Endothelial cell of umbilical vein (primary cell): ENCODE data around the gene TMPRSS6. TPM values are rescaled to one million over a fixed set of nuclear protein-coding genes. Genes with fewer than 3 reads are reported as not detected.

Experiments used
- BruUV-seq: library from RNA; stranded (reverse); fragments of 400-500 nt; replicated peaks from 2 replicates; lab custom pipeline; 2021; lab: Mats Ljungman, UMichigan
- CTCF ChIA-PET: fragments of 300-600, 350-600 bp; sonication (Branson Sonifier 250); formaldehyde crosslinking; loops from one replicate; lab custom pipeline; 2021; ENCODE audit warnings: antibody characterized with exemption, inconsistent platforms; lab: Charles Lee
- POLR2A ChIA-PET: fragments of 300-600, 350-600 bp; sonication (Branson Sonifier 250); formaldehyde crosslinking; loops from one replicate; lab custom pipeline; 2021; ENCODE audit warnings: antibody characterized with exemption, inconsistent platforms; lab: Charles Lee
- DNase-seq: peaks from one replicate; pipeline ENCODE4 v3.0.0-alpha.2; 2011; ENCODE audit warnings: low read depth, low spot score
- FAIRE-seq: peaks from 2 replicates; lab custom pipeline; 2011; peaks lifted over from hg19 to GRCh38; lab: Jason Lieb, UNC
- H2AFZ ChIP-seq: 2 replicates; pipeline ENCODE4 v1.6.0; 2012; ENCODE audit warnings: low read depth, low read length, control low read depth, inconsistent platforms
- H3K27ac ChIP-seq: 2 replicates; pipeline ENCODE4 v1.5.1; 2011; ENCODE audit warnings: low read depth, mild to moderate bottlenecking, control low read depth, low read length, moderate library complexity; ENCODE audit not compliant: insufficient read depth
- H3K27me3 ChIP-seq, 2 experiments: 2 replicates each; pipeline versions ENCODE4 v1.6.0 to v1.6.1; 2011; ENCODE audit warnings: low read length in 2 of 2, mixed read lengths in 1 of 2; ENCODE audit not compliant: control insufficient read depth in 2 of 2, insufficient read depth in 2 of 2
- H3K36me3 ChIP-seq, 2 experiments: 2 replicates in 1 of 2; 3 replicates in 1 of 2; pipeline ENCODE4 v1.5.1; 2011; ENCODE audit warnings: low read length in 2 of 2, mild to moderate bottlenecking in 1 of 2, moderate library complexity in 1 of 2; ENCODE audit not compliant: control insufficient read depth in 2 of 2, insufficient read depth in 2 of 2; ENCODE audit errors: extremely low read depth in 1 of 2
- H3K4me1 ChIP-seq: 3 replicates; pipeline ENCODE4 v1.5.1; 2011; ENCODE audit warnings: mild to moderate bottlenecking, low read length; ENCODE audit not compliant: control insufficient read depth, insufficient read depth; ENCODE audit errors: extremely low read depth
- H3K4me2 ChIP-seq: 2 replicates; pipeline ENCODE4 v1.6.1; 2011; ENCODE audit warnings: low read length, control low read depth, mixed read lengths; ENCODE audit not compliant: insufficient read depth
- H3K4me3 ChIP-seq, 3 experiments: fragments of 200-600 bp in 1 of 3; sonication (generic), shearing (Covaris generic) in 1 of 3; replicated peaks in 1 of 3; 2 replicates each; pipeline ENCODE4 v1.5.1; 2011 to 2016; ENCODE audit warnings: control low read depth in 3 of 3, low read length in 3 of 3, mild to moderate bottlenecking in 2 of 3, inconsistent platforms in 1 of 3, low read depth in 1 of 3, moderate library complexity in 1 of 3; ENCODE audit not compliant: insufficient read depth in 1 of 3
- H3K79me2 ChIP-seq: 2 replicates; pipeline ENCODE4 v1.6.0; 2012; ENCODE audit warnings: low read length, inconsistent platforms; ENCODE audit not compliant: control insufficient read depth, insufficient read depth
- H3K9ac ChIP-seq: replicated peaks from 2 replicates; pipeline ENCODE3; 2011; ENCODE audit warnings: low read length, control low read depth; ENCODE audit not compliant: insufficient read depth; ENCODE audit errors: extremely low read depth
- H3K9me1 ChIP-seq: replicated peaks from 3 replicates; pipeline ENCODE4 v1.6.0; 2011; ENCODE audit warnings: mild to moderate bottlenecking, low read length; ENCODE audit not compliant: control insufficient read depth, insufficient read depth; ENCODE audit errors: extremely low read depth
- H3K9me3 ChIP-seq: replicated peaks from 2 replicates; pipeline ENCODE4 v1.5.1; 2012; ENCODE audit warnings: low read length, inconsistent platforms; ENCODE audit not compliant: control insufficient read depth, insufficient read depth
- H4K20me1 ChIP-seq: replicated peaks from 2 replicates; pipeline ENCODE3; 2011; ENCODE audit warnings: mild to moderate bottlenecking, low read length; ENCODE audit not compliant: control insufficient read depth, insufficient read depth; ENCODE audit errors: extremely low read depth
- CTCF ChIP-seq, 2 donors: IDR thresholded peaks; 1 replicate in 1 of 2; 2 replicates in 1 of 2; pipeline ENCODE4 v1.5.1; 2011; ENCODE audit warnings: low read length in 2 of 2, mild to moderate bottlenecking in 2 of 2, moderate library complexity in 2 of 2, control low read depth in 1 of 2, inconsistent platforms in 1 of 2, low read depth in 1 of 2; ENCODE audit not compliant: insufficient read depth in 1 of 2; ENCODE audit errors: extremely low read depth in 1 of 2
- EZH2 ChIP-seq: IDR thresholded peaks from 2 replicates; pipeline ENCODE4 v1.6.1; 2012; ENCODE audit warnings: borderline replicate concordance, low read depth, mild to moderate bottlenecking, moderate library complexity, low read length, inconsistent platforms; ENCODE audit not compliant: severe bottlenecking
- FOS ChIP-seq: IDR thresholded peaks from 2 replicates; pipeline ENCODE4 v1.6.1; 2011; ENCODE audit warnings: mild to moderate bottlenecking, low read length, moderate library complexity, borderline replicate concordance; ENCODE audit not compliant: insufficient read depth
- GATA2 ChIP-seq: IDR thresholded peaks from 2 replicates; pipeline ENCODE4 v1.7.0; 2011; ENCODE audit warnings: low read depth, mild to moderate bottlenecking, moderate library complexity, mixed read lengths, low read length; ENCODE audit not compliant: insufficient read length, insufficient read depth
- JUN ChIP-seq: IDR thresholded peaks from 2 replicates; pipeline ENCODE4 v1.6.1; 2011; ENCODE audit warnings: borderline replicate concordance, low read depth; ENCODE audit not compliant: insufficient read length, insufficient read depth
- MAX ChIP-seq: IDR thresholded peaks from 2 replicates; pipeline ENCODE4 v1.6.1; 2011; ENCODE audit not compliant: insufficient read depth, insufficient read length
- MYC ChIP-seq: IDR thresholded peaks from one replicate; pipeline ENCODE4 v1.6.1; 2011; ENCODE audit warnings: mild to moderate bottlenecking, low read depth, low read length
- POLR2A ChIP-seq: IDR thresholded peaks from 2 replicates; pipeline ENCODE4 v1.6.1; 2012; ENCODE audit warnings: low read depth, mild to moderate bottlenecking, control low read depth, low read length
- POLR2AphosphoS5 ChIP-seq: IDR thresholded peaks from 2 replicates; pipeline ENCODE4 v1.6.1; 2012; ENCODE audit warnings: low read depth, mild to moderate bottlenecking, control low read depth, low read length, moderate library complexity; ENCODE audit not compliant: insufficient read depth
- dilution Hi-C: fragments of 300-500 bp; cut with MboI; formaldehyde crosslinking; loops from one replicate; pipeline ENCODE4 v1.15.0; 2019; ENCODE audit warnings: low sequenced_read_pairs; ENCODE audit not compliant: extremely low pct_ligation_motif_present
- intact Hi-C: fragments of 100-400 bp; cut with micrococcal nuclease; formaldehyde crosslinking; loops from one replicate; pipeline ENCODE4 v1.10.0; 2022
- polyA plus RNA-seq, 4 experiments: library from polyadenylated mRNA; depleted of rRNA in 3 of 4; stranded (reverse) in 3 of 4; unstranded in 1 of 4; fragments of >200 nt; gene quantifications; 2 replicates each; pipeline versions ENCODE4 v1.2.1 to v1.2.3, GENCODE V29; 2011 to 2012; ENCODE audit warnings: missing spikeins in 1 of 4
- total RNA-seq: library from RNA; stranded (reverse); gene quantifications from 2 replicates; pipeline ENCODE4 v1.2.3, GENCODE V29; 2021

Gene TMPRSS6
- total and polyA plus RNA-seq, 2 donors (not counting 3 experiments of a cell fraction or from before 2014, with no cell fraction given): not detected

GRCh38 chr22:37062702-37063381, 46.7 kb downstream of the TMPRSS6 start:
- BruUV-seq: TSS peak; percentile 24
- intact Hi-C loops (no loop called here), dilution Hi-C loops (no loop called here)
- no peak overlapping the region for H3K4me3 ChIP-seq
- H3K4me2 ChIP-seq: no peak overlapping the region
- H3K9ac ChIP-seq: no peak overlapping the region
- H3K36me3 ChIP-seq: peaks cover 3 to 19% of the 10 kb centered on the region in 2 experiments
- no peaks in the 10 kb centered on the region for H3K79me2 ChIP-seq
- no peak overlapping the region for H3K27ac ChIP-seq
- H2AFZ ChIP-seq: no peak overlapping the region
- no peaks in the 10 kb centered on the region for H4K20me1 ChIP-seq
- DNase-seq (no peak), FAIRE-seq (no peak)
- H3K27me3 ChIP-seq: no peaks in the 10 kb centered on the region
- no peaks in the 10 kb centered on the region for H3K9me3 ChIP-seq
- TF ChIP-seq EZH2 (no peak), POLR2AphosphoS5 (no peak), POLR2A (no peak), GATA2 (no peak), MYC (no peak), JUN (no peak), FOS (no peak), MAX (no peak), CTCF (IDR thresholded peaks at IDR 0.05; ENCODE audit: extremely low read depth in 1 of 2, insufficient read depth in 1 of 2, low read depth in 1 of 2, low read length in 2 of 2) (no peak)
- no peaks in the 10 kb centered on the region for H3K4me1 ChIP-seq
- H3K9me1 ChIP-seq: no peaks in the 10 kb centered on the region
- POLR2A ChIA-PET: no interaction called here
- CTCF ChIA-PET: interaction anchor here (0.6 kb wide), 1 partner anchor 11 kb away, joined by 4 read pairs; the partner anchor contains the start of gene KCTD17
